Measurements from ENCODE around the gene PCNX1. TPM values are rescaled to one million over a fixed set of nuclear protein-coding genes. Genes with fewer than 3 reads are reported as not detected.
"Not testable (repeated sequence)": the region's sequence is repeated elsewhere in the genome, so short reads cannot be mapped to it uniquely, and the experiment has no call there.

PCNX1 gene
- total and polyA plus RNA-seq, 9 of the 15 experiments (the other 6 are each of a cell fraction or from before 2014, with no cell fraction given), result 0.30 to 4.5 (median 2.3) TPM

DNA sequence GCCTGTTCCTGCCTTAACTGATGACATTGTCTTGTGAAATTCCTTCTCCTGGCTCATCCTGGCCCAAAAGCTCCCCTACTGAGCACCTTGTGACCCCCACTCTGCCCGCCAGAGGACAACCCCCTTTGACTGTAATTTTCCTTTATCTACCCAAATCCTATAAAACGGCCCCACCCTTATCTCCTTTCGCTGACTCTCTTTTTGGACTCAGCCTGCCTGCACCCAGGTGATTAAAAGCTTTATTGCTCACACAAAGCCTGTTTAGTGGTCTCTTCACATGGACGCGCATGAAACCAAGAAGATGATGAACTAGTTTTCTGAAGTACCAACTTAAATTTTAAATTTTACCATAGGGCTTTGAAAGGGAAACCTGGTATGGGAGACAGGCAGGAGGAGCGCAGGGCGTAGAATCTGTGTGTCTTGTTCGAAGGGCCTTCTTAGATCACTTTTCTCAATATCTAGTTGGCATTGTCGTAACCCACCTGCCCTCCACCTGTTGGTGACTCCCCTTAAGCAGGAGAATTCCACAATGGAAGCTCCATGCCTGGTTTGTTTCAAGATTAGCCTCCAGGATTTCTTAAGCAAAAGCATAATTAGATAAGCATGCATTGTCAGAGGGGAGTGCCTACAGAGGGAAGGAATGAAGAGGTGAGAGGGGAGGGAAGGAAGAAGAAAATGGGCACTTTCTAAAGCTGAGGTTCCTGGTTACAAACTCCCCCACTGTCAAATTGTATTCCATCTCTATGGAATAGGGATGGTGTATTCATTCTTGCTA is 222.6 kb downstream of the PCNX1 start:
- BruUV-seq (replicated peaks); H3K79me2 ChIP-seq (ENCODE audit: control insufficient read depth, insufficient read depth, low read length); H3K9me1 ChIP-seq (ENCODE audit: control insufficient read depth, insufficient read depth, low read length); CTCF ChIA-PET (ENCODE audit: low intra/inter-chr PET ratio); H3K9me3 ChIP-seq (replicated peaks; ENCODE audit: control insufficient read depth, insufficient read depth, low read depth, low read length); H3K4me3 ChIP-seq; DNase-seq (ENCODE audit: extremely low read depth in 1 of 4, low spot score in 3 of 4); FAIRE-seq; H3K36me3 ChIP-seq (ENCODE audit: control insufficient read depth, insufficient read depth, low read length); H4K20me1 ChIP-seq (replicated peaks; ENCODE audit: control insufficient read depth, insufficient read depth, low read length); intact Hi-C loops (cut with micrococcal nuclease); H3K27me3 ChIP-seq (ENCODE audit: control insufficient read depth in 2 of 2, insufficient read depth in 2 of 2, low read length in 2 of 2): not testable (repeated sequence)
- Histone ChIP-seq H3K4me1 (replicated peaks in 1 of 2; ENCODE audit: control insufficient read depth in 2 of 2, insufficient read depth in 2 of 2, low read length in 2 of 2) (peaks cover 0 to 21% of the 10 kb centered on the region in 2 experiments; a peak in 4 of 5 replicates), H3K27ac (ENCODE audit: extremely low read depth, low read depth, low read length) (peak overlapping the region; percentile 68), H2AFZ (ENCODE audit: low read depth, low read length) (peak overlapping the region; percentile 74; the same call in 1 of the 2 replicates), H3K4me2 (ENCODE audit: insufficient read depth, low read length) (peak overlapping the region; percentile 58; the same call in 1 of the 2 replicates), H3K9ac (ENCODE audit: insufficient read depth in 1 of 2, low read depth in 2 of 2, low read length in 2 of 2) (0 out of 4 replicates have a peak overlapping the region, but pooled peaks of 1 of the 2 experiments have one; percentile 6)
- peak; percentile 59 for ATAC-seq
- POLR2A ChIA-PET, result interaction anchor here (0.6 to 0.8 kb wide), 2 partner anchors 446 to 658 kb away, joined by 3 read pairs; no protein-coding TSS in a partner anchor
- TF ChIP-seq NCOR1 (IDR thresholded peaks at IDR 0.05) (peak; percentile 24; the same call in 1 of the 2 replicates), TCF3 (CRISPR knock-in tag; IDR thresholded peaks at IDR 0.05) (peak; percentile 50), ELF1 (tag; IDR thresholded peaks at IDR 0.05) (0 out of 2 replicates have a peak, but pooled peaks have one; percentile 13), ZNF175 (CRISPR knock-in tag; IDR thresholded peaks at IDR 0.05; ENCODE audit: low read depth) (0 out of 2 replicates have a peak, but pooled peaks have one; percentile 28), CBFA2T3 (IDR thresholded peaks at IDR 0.05) (peak; percentile 68), ARID1B (IDR thresholded peaks at IDR 0.05) (peak; percentile 60; the same call in 1 of the 2 replicates), TAL1 (IDR thresholded peaks at IDR 0.05) (peak; percentile 44; the same call in 1 of the 2 replicates), CBFA2T2 (conservative IDR thresholded peaks at IDR 0.05) (peak; percentile 61)
- WGBS (ENCODE audit: insufficient coverage, low coverage, missing lambda C conversion rate), result 23% methylated on average over 9 of the region's 9 CpGs
- in situ Hi-C loops (cut with MboI), result loop anchor here (5.0 kb wide), 1 partner anchor 622 kb away; no protein-coding TSS in a partner anchor
